HEK293 (cell line): ENCODE measurements around the gene CFAP69.

ENCODE experiments used
- ATF2 ChIP-seq: fragments of 450-650 bp; formaldehyde crosslinking; IDR thresholded peaks from 2 replicates; pipeline ENCODE4 v1.5.1; 2016; ENCODE audit warnings: missing biosample characterization, missing genetic modification characterization, low read depth
- KLF1 ChIP-seq: fragments of 450-650 bp; formaldehyde crosslinking; IDR thresholded peaks from 2 replicates; pipeline ENCODE4 v1.5.1; 2016; ENCODE audit warnings: missing biosample characterization, missing genetic modification characterization
- PRDM1 ChIP-seq: fragments of 450-650 bp; formaldehyde crosslinking; IDR thresholded peaks from 2 replicates; pipeline ENCODE4; 2016; ENCODE audit warnings: missing biosample characterization, missing genetic modification characterization
- REST ChIP-seq: fragments of 450-650 bp; formaldehyde crosslinking; IDR thresholded peaks from 2 replicates; pipeline ENCODE4 v1.5.1; 2016; ENCODE audit warnings: missing biosample characterization, missing genetic modification characterization
- TCF7L2 ChIP-seq: IDR thresholded peaks from 2 replicates; pipeline ENCODE4 v1.6.1; 2011; ENCODE audit warnings: low read depth, mild to moderate bottlenecking, inconsistent platforms, low read length, moderate library complexity, borderline replicate concordance
- YY1 ChIP-seq: fragments of 450-650 bp; formaldehyde crosslinking; IDR thresholded peaks from 2 replicates; pipeline ENCODE4 v1.5.1; 2018; ENCODE audit warnings: missing biosample characterization, missing genetic modification characterization
- ZNF18 ChIP-seq: fragments of 450-650 bp; formaldehyde crosslinking; IDR thresholded peaks from 2 replicates; pipeline ENCODE4 v1.5.1; 2016; ENCODE audit warnings: missing biosample characterization, missing genetic modification characterization
- ZNF558 ChIP-seq: fragments of 450-650 bp; formaldehyde crosslinking; IDR thresholded peaks from 2 replicates; pipeline ENCODE4 v1.5.1; 2016; ENCODE audit warnings: missing biosample characterization, missing genetic modification characterization
- ZNF654 ChIP-seq: fragments of 450-650 bp; formaldehyde crosslinking; IDR thresholded peaks from 2 replicates; pipeline ENCODE4 v1.5.1; 2016; ENCODE audit warnings: low read depth, missing biosample characterization, missing genetic modification characterization
- ZSCAN4 ChIP-seq: fragments of 450-650 bp; formaldehyde crosslinking; IDR thresholded peaks from 2 replicates; pipeline ENCODE4 v1.5.1; 2017; ENCODE audit warnings: missing biosample characterization, missing genetic modification characterization
- TF ChIP-seq, protein P1 (sequence below): fragments of 450-650 bp; formaldehyde crosslinking; IDR thresholded peaks from 2 replicates; pipeline ENCODE4 v1.5.1; 2016; ENCODE audit warnings: missing biosample characterization, missing genetic modification characterization
- TF ChIP-seq, protein P2 (sequence below): fragments of 450-650 bp; formaldehyde crosslinking; IDR thresholded peaks from 2 replicates; pipeline ENCODE4 v1.5.1; 2017; ENCODE audit warnings: missing biosample characterization, missing genetic modification characterization

- TF ChIP-seq, protein P1, sequence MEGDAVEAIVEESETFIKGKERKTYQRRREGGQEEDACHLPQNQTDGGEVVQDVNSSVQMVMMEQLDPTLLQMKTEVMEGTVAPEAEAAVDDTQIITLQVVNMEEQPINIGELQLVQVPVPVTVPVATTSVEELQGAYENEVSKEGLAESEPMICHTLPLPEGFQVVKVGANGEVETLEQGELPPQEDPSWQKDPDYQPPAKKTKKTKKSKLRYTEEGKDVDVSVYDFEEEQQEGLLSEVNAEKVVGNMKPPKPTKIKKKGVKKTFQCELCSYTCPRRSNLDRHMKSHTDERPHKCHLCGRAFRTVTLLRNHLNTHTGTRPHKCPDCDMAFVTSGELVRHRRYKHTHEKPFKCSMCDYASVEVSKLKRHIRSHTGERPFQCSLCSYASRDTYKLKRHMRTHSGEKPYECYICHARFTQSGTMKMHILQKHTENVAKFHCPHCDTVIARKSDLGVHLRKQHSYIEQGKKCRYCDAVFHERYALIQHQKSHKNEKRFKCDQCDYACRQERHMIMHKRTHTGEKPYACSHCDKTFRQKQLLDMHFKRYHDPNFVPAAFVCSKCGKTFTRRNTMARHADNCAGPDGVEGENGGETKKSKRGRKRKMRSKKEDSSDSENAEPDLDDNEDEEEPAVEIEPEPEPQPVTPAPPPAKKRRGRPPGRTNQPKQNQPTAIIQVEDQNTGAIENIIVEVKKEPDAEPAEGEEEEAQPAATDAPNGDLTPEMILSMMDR (tag by site-specific recombination): no peak
- TF ChIP-seq, protein P2, sequence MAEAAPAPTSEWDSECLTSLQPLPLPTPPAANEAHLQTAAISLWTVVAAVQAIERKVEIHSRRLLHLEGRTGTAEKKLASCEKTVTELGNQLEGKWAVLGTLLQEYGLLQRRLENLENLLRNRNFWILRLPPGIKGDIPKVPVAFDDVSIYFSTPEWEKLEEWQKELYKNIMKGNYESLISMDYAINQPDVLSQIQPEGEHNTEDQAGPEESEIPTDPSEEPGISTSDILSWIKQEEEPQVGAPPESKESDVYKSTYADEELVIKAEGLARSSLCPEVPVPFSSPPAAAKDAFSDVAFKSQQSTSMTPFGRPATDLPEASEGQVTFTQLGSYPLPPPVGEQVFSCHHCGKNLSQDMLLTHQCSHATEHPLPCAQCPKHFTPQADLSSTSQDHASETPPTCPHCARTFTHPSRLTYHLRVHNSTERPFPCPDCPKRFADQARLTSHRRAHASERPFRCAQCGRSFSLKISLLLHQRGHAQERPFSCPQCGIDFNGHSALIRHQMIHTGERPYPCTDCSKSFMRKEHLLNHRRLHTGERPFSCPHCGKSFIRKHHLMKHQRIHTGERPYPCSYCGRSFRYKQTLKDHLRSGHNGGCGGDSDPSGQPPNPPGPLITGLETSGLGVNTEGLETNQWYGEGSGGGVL (tag by site-specific recombination): no peak
- TF ChIP-seq PRDM1 (tag by site-specific recombination): no peak
- TF ChIP-seq ZNF18 (tag by site-specific recombination): no peak
- no peak for TF ChIP-seq ZNF558 (tag by site-specific recombination)
- no peak for TF ChIP-seq YY1
- TF ChIP-seq ZNF654 (tag by site-specific recombination): no peak
- no peak for TF ChIP-seq KLF1 (tag by site-specific recombination)
- TF ChIP-seq ZSCAN4 (tag by site-specific recombination): no peak
- TF ChIP-seq TCF7L2: no peak
- no peak for TF ChIP-seq REST (tag by site-specific recombination)
- no peak for TF ChIP-seq ATF2
Measured at GRCh38 chr7:90270431-90271178, 25.6 kb downstream of the CFAP69 start.
